ENCODE results near the gene MAP4K4.
"Not testable (repeated sequence)": the region's sequence is repeated elsewhere in the genome, so short reads cannot be mapped to it uniquely, and the experiment has no call there.

The MAP4K4 gene

GRCh38 chr2:101769726-101770125, 72.2 kb downstream of the MAP4K4 start:
- DNase-seq: not testable (repeated sequence)

- DNase-seq: no peak
Measured at GRCh38 chr2:101770726-101771125, 73.2 kb downstream of the MAP4K4 start.

GRCh38 chr2:101771227-101771902, 73.9 kb downstream of the MAP4K4 start:
- DNase-seq: no peak

GRCh38 chr2:101771910-101772321, 74.4 kb downstream of the MAP4K4 start:
- DNase-seq: no peak

GRCh38 chr2:101773137-101773536, 75.6 kb downstream of the MAP4K4 start:
- DNase-seq: no peak

GRCh38 chr2:101773961-101774360, 76.5 kb downstream of the MAP4K4 start:
- not testable (repeated sequence) for DNase-seq

- no peak for DNase-seq
Measured at GRCh38 chr2:101775092-101775491, 77.6 kb downstream of the MAP4K4 start.

GRCh38 chr2:101775636-101776035, 78.1 kb downstream of the MAP4K4 start:
- DNase-seq: no peak

- DNase-seq: no peak
Measured at GRCh38 chr2:101776172-101777043, 78.9 kb downstream of the MAP4K4 start.

GRCh38 chr2:101777337-101777736, 79.8 kb downstream of the MAP4K4 start:
- no peak for DNase-seq

- no peak for DNase-seq
Measured at GRCh38 chr2:101778102-101778501, 80.6 kb downstream of the MAP4K4 start.

GRCh38 chr2:101779190-101779589, 81.7 kb downstream of the MAP4K4 start:
- DNase-seq: no peak

- DNase-seq: no peak
Measured at GRCh38 chr2:101779656-101780055, 82.1 kb downstream of the MAP4K4 start.

- no peak for DNase-seq
Measured at GRCh38 chr2:101781326-101781725, 83.8 kb downstream of the MAP4K4 start.

GRCh38 chr2:101781791-101782426, 84.4 kb downstream of the MAP4K4 start:
- no peak for DNase-seq

- no peak for DNase-seq
Measured at GRCh38 chr2:101782427-101782792, 84.9 kb downstream of the MAP4K4 start.

- DNase-seq: no peak
Measured at GRCh38 chr2:101787097-101787496, 89.6 kb downstream of the MAP4K4 start.

GRCh38 chr2:101788565-101788964, 91.1 kb downstream of the MAP4K4 start:
- no peak for DNase-seq

- no peak for DNase-seq
Measured at GRCh38 chr2:101788995-101789970, 91.8 kb downstream of the MAP4K4 start.

- no peak for DNase-seq
Measured at GRCh38 chr2:101790416-101790815, 92.9 kb downstream of the MAP4K4 start.

- DNase-seq: no peak
Measured at GRCh38 chr2:101790857-101791256, 93.3 kb downstream of the MAP4K4 start.

GRCh38 chr2:101792208-101792607, 94.7 kb downstream of the MAP4K4 start:
- no peak for DNase-seq
